Fibroblast of skin of scalp (primary cell): ENCODE measurements around the gene HAUS3.

Experiments used
- DNase-seq: peaks from one replicate; pipeline ENCODE4 v3.0.0-alpha.2; 2013

The HAUS3 gene

GRCh38 chr4:2262145-2262943 is 20.4 kb upstream of the HAUS3 start:
- DNase-seq = peak; percentile 100

- no peak for DNase-seq
These were observed 19.9 kb upstream of the HAUS3 start, which contains the start of gene MXD4 for GRCh38 chr4:2261853-2262144. Gene MXD4, minus strand, starts transcription at chr4:2262109. Its CDS starts 129 bp downstream, at chr4:2261980.

- DNase-seq = peak; percentile 68
These were observed 19.4 kb upstream of the HAUS3 start for GRCh38 chr4:2261110-2261852.

GRCh38 chr4:2260344-2261109 is 18.6 kb upstream of the HAUS3 start:
- no peak for DNase-seq

GRCh38 chr4:2259541-2260343 is 17.8 kb upstream of the HAUS3 start:
- no peak for DNase-seq

GRCh38 chr4:2259036-2259540 is 17.2 kb upstream of the HAUS3 start:
- DNase-seq = no peak

GRCh38 chr4:2258091-2259035 is 16.4 kb upstream of the HAUS3 start:
- no peak for DNase-seq

GRCh38 chr4:2257361-2258081 is 15.6 kb upstream of the HAUS3 start:
- DNase-seq = no peak

GRCh38 chr4:2256781-2257191 is 14.9 kb upstream of the HAUS3 start:
- no peak for DNase-seq

- DNase-seq = no peak
These were observed 14.3 kb upstream of the HAUS3 start for GRCh38 chr4:2256156-2256731.

- peak; percentile 38 for DNase-seq
These were observed 13.7 kb upstream of the HAUS3 start for GRCh38 chr4:2255501-2256155.

- no peak for DNase-seq
These were observed 13.0 kb upstream of the HAUS3 start for GRCh38 chr4:2254665-2255500.

- no peak for DNase-seq
These were observed 11.5 kb upstream of the HAUS3 start for GRCh38 chr4:2253160-2254084.

GRCh38 chr4:2252530-2253091 is 10.7 kb upstream of the HAUS3 start:
- no peak for DNase-seq

- DNase-seq = no peak
These were observed 10.0 kb upstream of the HAUS3 start for GRCh38 chr4:2251795-2252529.
